Astrocyte (in vitro differentiated cells and primary cell): ENCODE results near the gene SCN1B. TPM values are rescaled to one million over a fixed set of nuclear protein-coding genes. Genes with fewer than 3 reads are reported as not detected.

Experiments used
- DNase-seq: peaks from one replicate; pipeline ENCODE4 v3.0.0-alpha.2; 2010; ENCODE audit warnings: low read depth
- FAIRE-seq: peaks from 2 replicates; lab custom pipeline; 2011; peaks lifted over from hg19 to GRCh38; lab: Jason Lieb, UNC
- H2AFZ ChIP-seq: 2 replicates; pipeline ENCODE4 v1.6.0; 2012; ENCODE audit warnings: low read depth, low read length, inconsistent platforms
- H3K27ac ChIP-seq: 2 replicates; pipeline ENCODE4 v1.5.1; 2011; ENCODE audit warnings: low read depth, low read length, inconsistent platforms
- H3K27me3 ChIP-seq: 2 replicates; pipeline ENCODE4 v1.6.0; 2011; ENCODE audit warnings: low read length, inconsistent platforms; ENCODE audit not compliant: insufficient read depth
- H3K36me3 ChIP-seq: 2 replicates; pipeline ENCODE4 v1.5.1; 2011; ENCODE audit warnings: low read length, inconsistent platforms; ENCODE audit not compliant: insufficient read depth
- H3K4me1 ChIP-seq: 2 replicates; pipeline ENCODE4 v1.5.1; 2011; ENCODE audit warnings: low read length, inconsistent platforms; ENCODE audit not compliant: insufficient read depth
- H3K4me2 ChIP-seq: 2 replicates; pipeline ENCODE4 v1.6.0; 2012; ENCODE audit warnings: low read length, inconsistent platforms
- H3K4me3 ChIP-seq: 2 replicates; pipeline ENCODE4 v1.5.1; 2011; ENCODE audit warnings: low read depth, mild to moderate bottlenecking, low read length, inconsistent platforms; ENCODE audit not compliant: insufficient read depth
- H3K79me2 ChIP-seq: 2 replicates; pipeline ENCODE4 v1.6.0; 2012; ENCODE audit warnings: mild to moderate bottlenecking, low read length, inconsistent platforms; ENCODE audit not compliant: insufficient read depth
- H3K9ac ChIP-seq: 2 replicates; pipeline ENCODE4 v1.6.0; 2012; ENCODE audit warnings: mild to moderate bottlenecking, low read length, inconsistent platforms
- H3K9me3 ChIP-seq: 2 replicates; pipeline ENCODE4 v1.5.1; 2012; ENCODE audit warnings: low read depth, mild to moderate bottlenecking, low read length, inconsistent platforms; ENCODE audit not compliant: insufficient read depth
- H4K20me1 ChIP-seq: 2 replicates; pipeline ENCODE4 v1.6.0; 2012; ENCODE audit warnings: low read length, inconsistent platforms; ENCODE audit not compliant: insufficient read depth
- H3K27ac Mint-ChIP-seq: one replicate; pipeline ENCODE4 v1.8.0; 2021; ENCODE audit warnings: mild to moderate bottlenecking, mixed read lengths; ENCODE audit not compliant: unreplicated experiment
- H3K27me3 Mint-ChIP-seq: one replicate; pipeline ENCODE4 v1.8.0; 2021; ENCODE audit warnings: low read depth, mixed read lengths; ENCODE audit not compliant: unreplicated experiment
- H3K36me3 Mint-ChIP-seq: one replicate; pipeline ENCODE4 v1.8.0; 2021; ENCODE audit warnings: low read depth, mixed read lengths; ENCODE audit not compliant: unreplicated experiment
- H3K4me1 Mint-ChIP-seq: one replicate; pipeline ENCODE4 v1.8.0; 2021; ENCODE audit warnings: low read depth, mixed read lengths; ENCODE audit not compliant: unreplicated experiment
- H3K4me3 Mint-ChIP-seq: one replicate; pipeline ENCODE4 v1.8.0; 2021; ENCODE audit warnings: mild to moderate bottlenecking, moderate library complexity, mixed read lengths; ENCODE audit not compliant: unreplicated experiment
- H3K9me3 Mint-ChIP-seq: one replicate; pipeline ENCODE4 v1.8.0; 2021; ENCODE audit warnings: mild to moderate bottlenecking, mixed read lengths; ENCODE audit not compliant: unreplicated experiment
- CTCF ChIP-seq: IDR thresholded peaks from 2 replicates; pipeline ENCODE4 v1.5.1; 2011; ENCODE audit warnings: low read depth, mild to moderate bottlenecking, inconsistent platforms, low read length, moderate library complexity; ENCODE audit not compliant: insufficient read depth
- EZH2 ChIP-seq: IDR thresholded peaks from 2 replicates; pipeline ENCODE4 v1.6.1; 2012; ENCODE audit warnings: mild to moderate bottlenecking, low read length, inconsistent platforms; ENCODE audit not compliant: insufficient read depth
- total RNA-seq: library from RNA; stranded (reverse); gene quantifications from 2 replicates; pipeline ENCODE4 v1.2.1, GENCODE V29; 2021

The SCN1B gene
- total RNA-seq, 1 donor from 2014 or later, result 3.0 TPM

- H3K4me2 ChIP-seq, result no peak overlapping the region
- H3K27me3 Mint-ChIP-seq, result peaks cover 24% of the 10 kb centered on the region
- peaks cover 4% of the 10 kb centered on the region for H3K9me3 ChIP-seq
- H3K4me3 ChIP-seq, result no peak overlapping the region
- H3K4me1 ChIP-seq, result no peaks in the 10 kb centered on the region
- H3K4me3 Mint-ChIP-seq, result no peak overlapping the region
- no peak overlapping the region for H2AFZ ChIP-seq
- DNase-seq, result no peak
- H3K27ac ChIP-seq, result no peak overlapping the region
- no peak overlapping the region for H3K27ac Mint-ChIP-seq
- no peak for TF ChIP-seq CTCF
- no peak for TF ChIP-seq EZH2
- no peak overlapping the region for H3K9ac ChIP-seq
- H3K36me3 Mint-ChIP-seq, result no peaks in the 10 kb centered on the region
- no peaks in the 10 kb centered on the region for H3K27me3 ChIP-seq
- no peak for FAIRE-seq
- no peaks in the 10 kb centered on the region for H4K20me1 ChIP-seq
- H3K36me3 ChIP-seq, result no peaks in the 10 kb centered on the region
- no peaks in the 10 kb centered on the region for H3K9me3 Mint-ChIP-seq
- no peaks in the 10 kb centered on the region for H3K79me2 ChIP-seq
- H3K4me1 Mint-ChIP-seq, result no peaks in the 10 kb centered on the region
Measured at GRCh38 chr19:35073941-35074340, 43.7 kb downstream of the SCN1B start.

- H3K27ac Mint-ChIP-seq, result no peak overlapping the region
- Histone ChIP-seq H3K9me3 (peaks cover 4% of the 10 kb centered on the region), H3K9ac (no peak overlapping the region), H3K4me1 (no peaks in the 10 kb centered on the region), H3K4me2 (no peak overlapping the region), H3K79me2 (no peaks in the 10 kb centered on the region), H3K36me3 (no peaks in the 10 kb centered on the region), H3K27me3 (no peaks in the 10 kb centered on the region), H2AFZ (no peak overlapping the region), H3K4me3 (no peak overlapping the region), H4K20me1 (no peaks in the 10 kb centered on the region), H3K27ac (no peak overlapping the region)
- no peaks in the 10 kb centered on the region for H3K4me1 Mint-ChIP-seq
- no peak for FAIRE-seq
- DNase-seq, result no peak
- peaks cover 29% of the 10 kb centered on the region for H3K27me3 Mint-ChIP-seq
- TF ChIP-seq EZH2, result no peak
- no peak for TF ChIP-seq CTCF
- no peak overlapping the region for H3K4me3 Mint-ChIP-seq
- no peaks in the 10 kb centered on the region for H3K36me3 Mint-ChIP-seq
- H3K9me3 Mint-ChIP-seq, result no peaks in the 10 kb centered on the region
Measured at GRCh38 chr19:35074426-35075201, 44.3 kb downstream of the SCN1B start.
